HepG2 (cell line): Measurements from ENCODE around the gene PLLP. TPM values are rescaled to one million over a fixed set of nuclear protein-coding genes. Genes with fewer than 3 reads are reported as not detected.

Source experiments
- BATF2 ChIP-seq: sonication (generic); formaldehyde crosslinking; IDR thresholded peaks from 2 replicates; pipeline ENCODE4 v1.8.0; 2022; ENCODE audit warnings: mild to moderate bottlenecking, missing genetic modification reagents, moderate library complexity
- FOXP4 ChIP-seq: sonication (generic); formaldehyde crosslinking; IDR thresholded peaks from 2 replicates; pipeline ENCODE4 v1.4.0; 2020; ENCODE audit warnings: missing genetic modification reagents
- GABPA ChIP-seq, 2 experiments: IDR thresholded peaks; 2 replicates each; pipeline ENCODE4 v1.6.1; 2011 to 2016; ENCODE audit warnings: low read depth in 2 of 2, low read length in 1 of 2, missing biosample characterization in 1 of 2, missing genetic modification characterization in 1 of 2
- GATAD1 ChIP-seq: IDR thresholded peaks from 2 replicates; pipeline ENCODE4 v1.6.1; 2016; ENCODE audit warnings: missing genetic modification reagents, missing compliant biosample characterization
- HINFP ChIP-seq: sonication (generic); formaldehyde crosslinking; IDR thresholded peaks from 2 replicates; pipeline ENCODE4 v1.4.0; 2020; ENCODE audit warnings: low read depth, mild to moderate bottlenecking, missing genetic modification reagents
- IKZF4 ChIP-seq: sonication (generic); formaldehyde crosslinking; IDR thresholded peaks from 2 replicates; pipeline ENCODE4 v1.5.1; 2020; ENCODE audit warnings: borderline replicate concordance, mild to moderate bottlenecking, low read depth, missing genetic modification reagents; ENCODE audit errors: not compliant biosample characterization
- IRF9 ChIP-seq: sonication (generic); formaldehyde crosslinking; IDR thresholded peaks from 2 replicates; pipeline ENCODE4 v1.8.0; 2022; ENCODE audit warnings: missing genetic modification reagents, mild to moderate bottlenecking, borderline replicate concordance
- NFKB2 ChIP-seq: sonication (generic); formaldehyde crosslinking; IDR thresholded peaks from 2 replicates; pipeline ENCODE4 v1.4.0; 2020; ENCODE audit warnings: missing genetic modification reagents, borderline replicate concordance
- PLRG1 ChIP-seq: fragments of 450-650 bp; conservative IDR thresholded peaks from 2 replicates; pipeline ENCODE4 v1.6.1; 2016
- RBAK ChIP-seq: sonication (generic); formaldehyde crosslinking; IDR thresholded peaks from 2 replicates; pipeline ENCODE4 v1.5.1; 2020; ENCODE audit warnings: mild to moderate bottlenecking, missing genetic modification reagents
- SUZ12 ChIP-seq: fragments of 150-350 bp; IDR thresholded peaks from 2 replicates; pipeline ENCODE4 v1.6.1; 2014; ENCODE audit warnings: low read depth, low read length
- TBP ChIP-seq: sonication (generic); formaldehyde crosslinking; IDR thresholded peaks from 2 replicates; pipeline ENCODE4 v1.5.0; 2020; ENCODE audit warnings: missing genetic modification reagents
- TEAD3 ChIP-seq: optimal IDR thresholded peaks from 2 replicates; pipeline ENCODE3; 2016; ENCODE audit warnings: borderline replicate concordance
- YEATS4 ChIP-seq: sonication (generic); formaldehyde crosslinking; IDR thresholded peaks from 2 replicates; pipeline ENCODE4 v1.4.0; 2020; ENCODE audit warnings: missing genetic modification reagents, borderline replicate concordance
- ZFP36 ChIP-seq: fragments of 150-350 bp; IDR thresholded peaks from 2 replicates; pipeline ENCODE4 v1.6.1; 2018; ENCODE audit warnings: borderline replicate concordance, low read length, low read depth; ENCODE audit not compliant: partially characterized antibody
- ZNF142 ChIP-seq: sonication (generic); formaldehyde crosslinking; IDR thresholded peaks from 2 replicates; pipeline ENCODE4 v1.4.0; 2020; ENCODE audit warnings: missing genetic modification reagents
- ZNF225 ChIP-seq: sonication (generic); formaldehyde crosslinking; IDR thresholded peaks from 2 replicates; pipeline ENCODE4 v1.4.0; 2020; ENCODE audit warnings: mild to moderate bottlenecking, missing genetic modification reagents
- ZNF777 ChIP-seq: sonication (generic); formaldehyde crosslinking; IDR thresholded peaks from 2 replicates; pipeline ENCODE4 v1.4.0; 2020; ENCODE audit warnings: missing genetic modification reagents
- polyA plus RNA-seq, 8 experiments: library from polyadenylated mRNA; depleted of rRNA in 3 of 8; stranded (reverse) in 7 of 8; unstranded in 1 of 8; fragments of >200 nt; fragmentation: Illumina TruSeq in 4 of 8; extraction: Trizol in 4 of 8; gene quantifications; 2 replicates each; pipeline versions ENCODE4 v1.2.1 to v1.2.3, GENCODE V29; 2011 to 2016; ENCODE audit warnings: low read depth in 4 of 8, missing spikeins in 1 of 8, mixed read lengths in 1 of 8; ENCODE audit not compliant: insufficient read depth in 1 of 8
- total RNA-seq, 5 experiments: library from RNA; depleted of rRNA; stranded (reverse); fragments of >200 nt; fragmentation: Illumina TruSeq; extraction: Trizol; gene quantifications; 2 replicates each; pipeline ENCODE4 v1.2.3, GENCODE V29; 2016; ENCODE audit warnings: low read depth in 1 of 5

PLLP gene
- total and polyA plus RNA-seq, 2 of the 13 experiments (the other 11 are each of a cell fraction or from before 2014, with no cell fraction given): 60.6 to 127 TPM

- TF ChIP-seq FOXP4: peak; percentile 6; the same call in 1 of the 2 replicates
- TF ChIP-seq TEAD3 (CRISPR knock-in tag): peak; percentile 48
- peak; percentile 84; the same call in 1 of the 2 replicates for TF ChIP-seq ZNF225
- TF ChIP-seq YEATS4 (CRISPR knock-in tag): peak; percentile 98
- TF ChIP-seq ZNF142: peak; percentile 82; the same call in 1 of the 2 replicates
- peak; percentile 65; the same call in 1 of the 2 replicates for TF ChIP-seq BATF2
- no peak for TF ChIP-seq IKZF4 (CRISPR knock-in tag)
- peak; percentile 66; the same call in 1 of the 2 replicates for TF ChIP-seq ZNF777
- TF ChIP-seq HINFP (CRISPR knock-in tag): peak; percentile 94
- TF ChIP-seq RBAK (CRISPR knock-in tag): no peak
- TF ChIP-seq PLRG1: no peak
- TF ChIP-seq GABPA (IDR thresholded peaks at IDR 0.05; ENCODE audit: low read depth, low read length): peak; percentile 48
- peak; percentile 78 for TF ChIP-seq GABPA (CRISPR knock-in tag; IDR thresholded peaks at IDR 0.05; ENCODE audit: low read depth)
- peak; percentile 77 for TF ChIP-seq GATAD1 (CRISPR knock-in tag)
- no peak; the same call in 1 of the 2 replicates for TF ChIP-seq NFKB2
- TF ChIP-seq IRF9 (CRISPR knock-in tag): peak; percentile 80; the same call in 1 of the 2 replicates
- no peak for TF ChIP-seq ZFP36
- TF ChIP-seq TBP (CRISPR knock-in tag): no peak
- no peak for TF ChIP-seq SUZ12
Measured at GRCh38 chr16:57244767-57245471, 39.6 kb downstream of the PLLP start, which contains the start of gene ARL2BP (continued).
